GM12874 (cell line): Measurements from ENCODE around the gene KCNQ1.

Experiments
- CTCF ChIP-seq: IDR thresholded peaks from 2 replicates; pipeline ENCODE4 v1.5.1; 2011; ENCODE audit warnings: low read depth, mild to moderate bottlenecking, control low read depth, low read length, moderate library complexity; ENCODE audit not compliant: insufficient read depth

The KCNQ1 gene

GRCh38 chr11:2735053-2735589 lies 290.3 kb downstream of the KCNQ1 start:
- TF ChIP-seq CTCF: no peak

GRCh38 chr11:2736577-2737225 lies 291.9 kb downstream of the KCNQ1 start:
- TF ChIP-seq CTCF: no peak

- no peak for TF ChIP-seq CTCF
Measured at GRCh38 chr11:2737226-2737590, 292.4 kb downstream of the KCNQ1 start.

GRCh38 chr11:2737866-2738265 lies 293.1 kb downstream of the KCNQ1 start:
- TF ChIP-seq CTCF: no peak

GRCh38 chr11:2738551-2739431 lies 294.0 kb downstream of the KCNQ1 start:
- no peak for TF ChIP-seq CTCF

GRCh38 chr11:2739531-2740274 lies 294.9 kb downstream of the KCNQ1 start:
- no peak for TF ChIP-seq CTCF

GRCh38 chr11:2740275-2740940 lies 295.6 kb downstream of the KCNQ1 start:
- no peak for TF ChIP-seq CTCF
